ENCODE results near the gene PMM2. TPM values are rescaled to one million over a fixed set of nuclear protein-coding genes. Genes with fewer than 3 reads are reported as not detected.

PMM2 gene
- total and polyA plus RNA-seq, 2 donors (not counting 3 experiments of a cell fraction or from before 2014, with no cell fraction given) = 29.0 to 61.3 TPM

DNA sequence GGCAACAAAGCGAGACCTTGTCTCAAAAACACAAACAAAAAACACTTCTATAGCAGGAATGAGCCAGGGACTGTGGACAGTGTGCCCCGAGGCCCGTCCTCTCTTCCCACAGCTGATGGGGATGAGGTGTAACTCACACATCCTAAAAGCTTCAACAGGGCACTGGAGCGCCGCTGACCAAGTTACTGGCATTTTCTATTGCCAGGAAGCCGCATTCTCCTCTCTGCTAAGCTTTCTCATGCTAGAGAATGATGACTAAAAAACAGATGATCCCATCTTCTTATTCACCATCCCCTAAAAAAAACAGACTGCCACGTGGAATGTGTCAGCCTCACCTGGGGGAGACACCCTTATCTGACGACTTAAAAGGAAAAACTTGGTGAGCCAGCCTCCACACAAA lies 54.9 kb downstream of the PMM2 start:
- BruUV-seq (replicated peaks) = no TSS peak
- Histone ChIP-seq H3K4me3 (replicated peaks in 1 of 3; ENCODE audit: insufficient read depth in 1 of 3, low read depth in 1 of 3, low read length in 3 of 3) (no peak overlapping the region), H2AFZ (ENCODE audit: low read depth, low read length) (no peak overlapping the region), H3K4me1 (ENCODE audit: control insufficient read depth, extremely low read depth, insufficient read depth, low read length) (peaks cover 31% of the 10 kb centered on the region), H3K9me1 (replicated peaks; ENCODE audit: control insufficient read depth, extremely low read depth, insufficient read depth, low read length) (no peaks in the 10 kb centered on the region), H3K79me2 (ENCODE audit: control insufficient read depth, insufficient read depth, low read length) (no peaks in the 10 kb centered on the region), H3K27me3 (ENCODE audit: control insufficient read depth in 2 of 2, insufficient read depth in 2 of 2, low read length in 2 of 2) (no peaks in the 10 kb centered on the region), H3K36me3 (ENCODE audit: control insufficient read depth in 2 of 2, extremely low read depth in 1 of 2, insufficient read depth in 2 of 2, low read length in 2 of 2) (peaks cover 3 to 35% of the 10 kb centered on the region in 2 experiments), H3K27ac (ENCODE audit: insufficient read depth, low read depth, low read length) (no peak overlapping the region), H4K20me1 (replicated peaks; ENCODE audit: control insufficient read depth, extremely low read depth, insufficient read depth, low read length) (no peaks in the 10 kb centered on the region), H3K9ac (replicated peaks; ENCODE audit: extremely low read depth, insufficient read depth, low read length) (no peak overlapping the region), H3K9me3 (replicated peaks; ENCODE audit: control insufficient read depth, insufficient read depth, low read length) (no peaks in the 10 kb centered on the region), H3K4me2 (ENCODE audit: insufficient read depth, low read length) (no peak overlapping the region)
- FAIRE-seq (no peak), DNase-seq (ENCODE audit: low read depth, low spot score) (no peak)
- dilution Hi-C loops (cut with MboI; ENCODE audit: extremely low pct_ligation_motif_present, low sequenced_read_pairs) (no loop called here), intact Hi-C loops (cut with micrococcal nuclease) (no loop called here)
- TF ChIP-seq EZH2 (IDR thresholded peaks at IDR 0.05; ENCODE audit: borderline replicate concordance, low read depth, low read length, severe bottlenecking) (no peak), FOS (IDR thresholded peaks at IDR 0.05; ENCODE audit: borderline replicate concordance, insufficient read depth, low read length) (no peak), CTCF (IDR thresholded peaks at IDR 0.05; ENCODE audit: extremely low read depth in 1 of 2, insufficient read depth in 1 of 2, low read depth in 1 of 2, low read length in 2 of 2) (no peak), POLR2A (IDR thresholded peaks at IDR 0.05; ENCODE audit: low read depth, low read length) (no peak)
- ChIA-PET POLR2A (interaction anchor here (1.6 kb wide), 1 partner anchor 16 kb away, joined by 7 read pairs; the partner anchor contains the start of gene CARHSP1), CTCF (interaction anchor here (0.7 to 2.7 kb wide), 5 partner anchors 21 to 41 kb away, joined by 3 to 8 read pairs (median 3); no protein-coding TSS in a partner anchor)

- dilution Hi-C loops (cut with MboI; ENCODE audit: extremely low pct_ligation_motif_present, low sequenced_read_pairs) = no loop called here
- TSS peak; percentile 15 for BruUV-seq (replicated peaks)
- H3K27ac ChIP-seq (ENCODE audit: insufficient read depth, low read depth, low read length) = no peak overlapping the region
These were observed 55.5 kb downstream of the PMM2 start for GRCh38 chr16:8853150-8853549.

More at GRCh38 chr16:8853150-8853549, 55.5 kb downstream of the PMM2 start:
- H3K27me3 ChIP-seq (ENCODE audit: control insufficient read depth in 2 of 2, insufficient read depth in 2 of 2, low read length in 2 of 2) = no peaks in the 10 kb centered on the region
- peaks cover 31% of the 10 kb centered on the region for H3K4me1 ChIP-seq (ENCODE audit: control insufficient read depth, extremely low read depth, insufficient read depth, low read length)
- no peak for TF ChIP-seq POLR2A (IDR thresholded peaks at IDR 0.05; ENCODE audit: low read depth, low read length)
- TF ChIP-seq, protein P1, sequence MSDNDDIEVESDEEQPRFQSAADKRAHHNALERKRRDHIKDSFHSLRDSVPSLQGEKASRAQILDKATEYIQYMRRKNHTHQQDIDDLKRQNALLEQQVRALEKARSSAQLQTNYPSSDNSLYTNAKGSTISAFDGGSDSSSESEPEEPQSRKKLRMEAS (IDR thresholded peaks at IDR 0.05; ENCODE audit: insufficient read depth, insufficient read length) = no peak
- no peak for TF ChIP-seq JUN (IDR thresholded peaks at IDR 0.05; ENCODE audit: borderline replicate concordance, insufficient read depth, insufficient read length, low read depth)
- no peak for TF ChIP-seq GATA2 (IDR thresholded peaks at IDR 0.05; ENCODE audit: insufficient read depth, insufficient read length, low read depth, low read length)
- TF ChIP-seq FOS (IDR thresholded peaks at IDR 0.05; ENCODE audit: borderline replicate concordance, insufficient read depth, low read length) = no peak
- no peak for TF ChIP-seq CTCF (IDR thresholded peaks at IDR 0.05; ENCODE audit: extremely low read depth in 1 of 2, insufficient read depth in 1 of 2, low read depth in 1 of 2, low read length in 2 of 2)
- no peak for TF ChIP-seq POLR2AphosphoS5 (IDR thresholded peaks at IDR 0.05; ENCODE audit: insufficient read depth, low read depth, low read length)
- no peaks in the 10 kb centered on the region for H4K20me1 ChIP-seq (replicated peaks; ENCODE audit: control insufficient read depth, extremely low read depth, insufficient read depth, low read length)
- H2AFZ ChIP-seq (ENCODE audit: low read depth, low read length) = no peak overlapping the region
- H3K9me3 ChIP-seq (replicated peaks; ENCODE audit: control insufficient read depth, insufficient read depth, low read length) = no peaks in the 10 kb centered on the region
- FAIRE-seq = no peak
- H3K4me2 ChIP-seq (ENCODE audit: insufficient read depth, low read length) = no peak overlapping the region
- POLR2A ChIA-PET = interaction anchor here (0.6 to 1.6 kb wide), 3 partner anchors 8 to 21 kb away, joined by 3 to 8 read pairs (median 7); partner anchors contain the start of gene CARHSP1
- no peak overlapping the region for H3K9ac ChIP-seq (replicated peaks; ENCODE audit: extremely low read depth, insufficient read depth, low read length)
- no peaks in the 10 kb centered on the region for H3K79me2 ChIP-seq (ENCODE audit: control insufficient read depth, insufficient read depth, low read length)
- no peak for DNase-seq (ENCODE audit: low read depth, low spot score)
- peaks cover 3 to 31% of the 10 kb centered on the region in 2 experiments for H3K36me3 ChIP-seq (ENCODE audit: control insufficient read depth in 2 of 2, extremely low read depth in 1 of 2, insufficient read depth in 2 of 2, low read length in 2 of 2)
- intact Hi-C loops (cut with micrococcal nuclease) = no loop called here
- no peaks in the 10 kb centered on the region for H3K9me1 ChIP-seq (replicated peaks; ENCODE audit: control insufficient read depth, extremely low read depth, insufficient read depth, low read length)
- H3K4me3 ChIP-seq (replicated peaks in 1 of 3; ENCODE audit: insufficient read depth in 1 of 3, low read depth in 1 of 3, low read length in 3 of 3) = no peak overlapping the region
- CTCF ChIA-PET = interaction anchor here (1.0 to 1.5 kb wide), 3 partner anchors 16 to 28 kb away, joined by 3 to 4 read pairs (median 4); partner anchors contain the start of gene CARHSP1
